ENCODE data around the gene EYS.

DNA sequence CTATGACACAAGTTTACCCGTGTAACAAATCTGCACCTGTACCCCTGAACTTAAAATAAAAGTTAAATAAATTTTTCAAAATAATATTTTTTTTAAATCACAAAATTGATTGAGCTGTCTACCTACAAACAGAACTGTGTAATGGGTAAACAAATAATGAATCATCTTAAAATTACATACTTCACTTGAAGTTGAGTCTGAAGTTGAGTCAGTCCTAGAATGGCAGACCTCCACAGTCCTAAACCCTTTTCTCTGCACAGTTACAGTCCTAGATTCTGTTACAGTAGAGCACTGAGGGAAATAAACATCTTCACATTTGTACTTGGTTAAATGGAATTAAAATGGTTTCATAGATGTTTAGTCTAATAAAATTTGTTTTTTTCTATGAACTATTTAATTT, 1190.6 kb downstream of the EYS start:
- TF ChIP-seq GATA2 (IDR thresholded peaks at IDR 0.05; ENCODE audit: low read depth, low read length) (no peak), GATA3 (IDR thresholded peaks at IDR 0.05; ENCODE audit: low read depth, low read length) (no peak)

All from SH-SY5Y (cell line).